NT2/D1 (cell line): ENCODE measurements around the gene DPP6.

Experiments used
- SUZ12 ChIP-seq: IDR thresholded peaks from 2 replicates; pipeline ENCODE4 v1.6.1; 2011; ENCODE audit not compliant: insufficient read length, insufficient read depth; ENCODE audit errors: extremely low read depth
- ZNF274 ChIP-seq: IDR thresholded peaks from 2 replicates; pipeline ENCODE4 v1.6.1; 2011; ENCODE audit warnings: mild to moderate bottlenecking, low read depth, low read length

GRCh38 chr7:154171422-154171821 is 119.2 kb downstream of the DPP6 start:
- no peak for TF ChIP-seq ZNF274
- no peak for TF ChIP-seq SUZ12
